ENCODE measurements around the gene FKBP5.
A peak's percentile ranks its signal among the peaks of the same experiment; 100 is the strongest.
"Not testable (repeated sequence)": the region's sequence is repeated elsewhere in the genome, so short reads cannot be mapped to it uniquely, and the experiment has no call there.

The FKBP5 gene

DNA sequence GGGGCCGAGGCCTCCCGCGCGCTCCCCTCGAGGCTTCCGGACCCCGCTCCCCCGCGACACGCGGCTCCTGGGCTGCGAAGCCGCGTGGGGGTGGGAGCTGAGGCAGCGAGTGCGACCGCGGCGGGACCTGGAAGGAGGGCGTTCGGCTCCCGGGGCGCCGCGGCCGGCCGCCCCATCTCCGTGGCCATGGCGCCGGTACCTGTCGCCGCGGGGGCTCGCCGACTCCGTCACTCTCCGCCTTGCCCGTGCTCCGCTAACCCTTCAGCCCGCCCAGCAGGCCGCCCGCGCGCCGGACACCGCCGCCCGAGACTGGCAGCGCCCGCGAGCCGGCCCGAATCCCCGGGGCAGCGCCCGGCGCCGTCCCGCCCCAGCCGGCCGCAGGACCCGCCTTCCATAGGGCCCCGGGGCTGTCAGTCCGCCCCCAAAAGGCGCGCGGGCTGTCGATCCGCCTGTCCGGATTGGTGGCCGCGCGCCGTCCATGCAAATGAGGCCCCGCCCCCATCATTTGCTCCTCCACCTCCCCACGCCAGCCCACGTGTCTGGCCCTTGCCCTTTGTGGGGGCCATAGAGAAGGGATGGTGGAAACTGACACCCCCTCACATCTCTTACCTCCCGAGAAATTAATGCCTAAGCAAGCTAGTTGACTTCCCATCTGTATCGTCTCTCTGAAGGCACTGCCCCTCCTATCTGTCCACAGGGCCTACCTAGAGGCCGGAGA lies at the start of gene FKBP5:
TSS of gene FKBP5 (minus strand) at position 311 of the 718 bp plus-strand sequence. CDS start 46,091 bp downstream, outside the sequence.
- peak; percentile 83 for DNase-seq

DNA sequence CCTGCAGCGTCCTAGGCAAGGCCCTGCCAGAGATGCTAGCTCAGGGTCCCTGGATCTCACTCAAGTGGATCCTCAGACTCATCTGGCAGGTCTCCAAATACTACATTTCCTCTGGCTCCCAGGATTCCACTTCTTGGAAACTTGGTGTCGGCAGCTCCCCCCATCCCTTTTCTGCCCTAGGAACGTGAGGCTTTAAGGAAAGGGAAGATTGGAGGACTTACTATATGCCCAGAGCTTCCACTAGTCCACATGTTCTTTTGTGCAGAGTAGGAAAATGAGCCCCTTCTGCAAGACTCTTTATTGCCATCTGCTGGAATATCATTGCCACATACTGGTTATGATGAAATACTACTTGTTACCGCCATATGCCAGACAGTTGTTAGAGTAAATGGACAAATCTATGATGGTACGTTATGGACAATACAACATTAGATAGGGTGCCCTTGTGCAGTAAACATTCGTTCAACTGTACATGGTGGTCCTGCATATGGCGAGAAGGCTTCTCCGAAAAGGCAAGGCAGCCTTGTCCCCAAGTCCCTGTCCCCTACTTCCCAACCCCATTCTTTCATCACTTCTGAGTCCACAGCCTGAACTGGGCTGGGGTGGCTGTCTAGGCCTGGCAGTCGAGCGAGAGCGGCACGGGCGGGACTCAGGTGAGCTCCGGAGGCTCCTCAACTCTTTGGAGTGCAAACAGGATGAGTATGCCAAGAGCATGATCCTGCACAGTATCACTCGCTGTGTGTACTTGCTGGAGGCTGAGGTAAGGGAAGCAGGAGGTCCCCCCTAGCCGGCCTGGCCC lies 48.9 kb upstream of the FKBP5 start:
- DNase-seq = peak; percentile 10

GRCh38 chr6:35736982-35737412 lies 48.3 kb upstream of the FKBP5 start, which contains the start of gene ARMC12:
ARMC12 (plus strand) TSS chr6:35737032; CDS start chr6:35737109, 77 bp downstream.
- DNase-seq = no peak

- DNase-seq = peak; percentile 50
These were observed 47.7 kb upstream of the FKBP5 start for GRCh38 chr6:35736253-35736894.

DNA sequence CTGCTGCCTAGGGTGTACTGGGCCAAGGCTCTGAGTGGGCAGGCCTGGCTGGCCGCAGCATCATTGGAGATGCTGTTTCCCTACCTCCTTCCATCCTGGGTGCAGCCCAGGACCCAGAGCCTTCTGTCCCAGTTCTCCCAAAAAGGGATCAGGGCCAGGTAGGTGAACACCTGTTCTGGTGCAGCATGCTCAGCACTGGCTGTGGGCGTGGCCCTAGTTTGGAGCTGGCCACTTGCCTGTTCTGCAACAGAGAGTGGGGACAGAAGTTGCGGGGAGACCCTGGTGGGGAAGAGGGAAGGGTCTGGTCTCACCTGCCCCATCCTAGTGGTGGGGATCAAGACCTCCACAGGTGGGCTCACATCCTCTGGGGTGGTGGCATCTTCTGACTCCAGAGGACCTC lies 46.7 kb upstream of the FKBP5 start:
- DNase-seq = no peak

DNA sequence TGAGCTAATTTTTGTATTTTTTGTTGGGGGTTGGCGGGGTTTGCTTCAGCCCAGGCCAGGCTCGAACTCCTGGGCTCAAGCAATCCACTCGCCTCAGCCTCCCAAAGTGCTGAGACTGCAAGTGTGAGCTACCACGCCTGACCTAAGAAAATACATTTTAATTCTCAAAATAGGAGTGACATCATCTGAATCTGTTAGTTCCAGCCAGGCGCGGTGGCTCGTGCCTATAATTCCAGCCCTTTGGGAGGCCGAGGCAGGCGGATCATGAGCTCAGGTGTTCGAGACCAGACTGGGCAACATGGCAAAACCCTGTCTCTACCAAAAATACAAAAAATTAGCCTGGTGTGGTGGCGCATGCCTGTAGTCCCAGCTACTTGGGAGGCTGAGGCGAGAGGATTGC lies 45.6 kb upstream of the FKBP5 start:
- DNase-seq = not testable (repeated sequence)

- no peak for DNase-seq
These were observed 44.9 kb upstream of the FKBP5 start for GRCh38 chr6:35733633-35734032.

- peak; percentile 63 for DNase-seq
These were observed 43.2 kb upstream of the FKBP5 start for GRCh38 chr6:35731736-35732532.

DNA sequence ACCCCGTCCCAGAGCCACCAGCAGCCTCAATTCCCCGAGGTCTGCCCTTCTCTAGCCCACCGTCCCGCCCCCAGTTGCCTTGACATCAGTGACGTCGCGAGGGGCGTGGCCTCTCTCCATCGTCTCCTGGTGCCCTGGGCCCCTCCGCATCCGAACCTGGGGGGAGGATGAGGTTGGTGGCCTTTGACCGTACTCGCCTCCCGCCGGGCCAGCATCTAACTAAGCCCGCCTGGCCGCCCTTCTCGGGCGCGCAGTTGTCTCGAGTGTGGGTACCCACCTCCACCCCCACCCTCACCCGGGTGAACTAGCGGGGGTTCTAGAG lies 42.7 kb upstream of the FKBP5 start:
- DNase-seq = peak; percentile 67

DNA sequence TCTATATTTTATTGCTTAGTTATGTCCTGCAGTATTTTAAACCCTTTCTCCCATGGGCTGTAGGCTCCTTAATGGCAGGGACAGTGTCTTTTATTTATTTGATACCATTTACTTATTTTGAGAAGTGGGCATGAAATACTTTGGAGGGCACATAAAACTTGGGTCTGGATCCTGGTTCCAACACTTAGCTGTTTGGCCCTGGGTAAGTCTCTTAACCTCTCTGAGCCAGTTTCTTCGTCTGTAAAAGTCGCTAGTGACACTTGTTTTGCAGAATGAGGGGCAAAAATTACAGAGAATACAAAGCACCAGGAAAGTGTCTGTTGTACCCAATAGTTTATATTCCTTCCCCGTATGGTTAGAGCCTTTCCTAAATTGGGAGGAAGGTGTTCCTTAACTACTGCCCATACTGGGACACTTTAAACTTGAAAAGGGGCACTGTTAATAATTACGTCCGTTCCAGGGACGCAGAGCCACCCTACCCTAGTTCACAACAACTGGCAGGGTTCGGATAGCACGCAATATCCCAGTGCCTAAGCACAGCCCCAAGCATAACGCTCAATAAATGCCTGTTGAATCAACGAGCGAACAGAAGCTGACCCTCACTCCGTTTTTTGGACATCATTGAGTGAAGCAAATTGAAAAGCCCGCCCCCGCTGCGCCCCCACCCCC lies 42.2 kb upstream of the FKBP5 start:
- DNase-seq = no peak

GRCh38 chr6:35729722-35730121 lies 41.0 kb upstream of the FKBP5 start:
- no peak for DNase-seq

DNA sequence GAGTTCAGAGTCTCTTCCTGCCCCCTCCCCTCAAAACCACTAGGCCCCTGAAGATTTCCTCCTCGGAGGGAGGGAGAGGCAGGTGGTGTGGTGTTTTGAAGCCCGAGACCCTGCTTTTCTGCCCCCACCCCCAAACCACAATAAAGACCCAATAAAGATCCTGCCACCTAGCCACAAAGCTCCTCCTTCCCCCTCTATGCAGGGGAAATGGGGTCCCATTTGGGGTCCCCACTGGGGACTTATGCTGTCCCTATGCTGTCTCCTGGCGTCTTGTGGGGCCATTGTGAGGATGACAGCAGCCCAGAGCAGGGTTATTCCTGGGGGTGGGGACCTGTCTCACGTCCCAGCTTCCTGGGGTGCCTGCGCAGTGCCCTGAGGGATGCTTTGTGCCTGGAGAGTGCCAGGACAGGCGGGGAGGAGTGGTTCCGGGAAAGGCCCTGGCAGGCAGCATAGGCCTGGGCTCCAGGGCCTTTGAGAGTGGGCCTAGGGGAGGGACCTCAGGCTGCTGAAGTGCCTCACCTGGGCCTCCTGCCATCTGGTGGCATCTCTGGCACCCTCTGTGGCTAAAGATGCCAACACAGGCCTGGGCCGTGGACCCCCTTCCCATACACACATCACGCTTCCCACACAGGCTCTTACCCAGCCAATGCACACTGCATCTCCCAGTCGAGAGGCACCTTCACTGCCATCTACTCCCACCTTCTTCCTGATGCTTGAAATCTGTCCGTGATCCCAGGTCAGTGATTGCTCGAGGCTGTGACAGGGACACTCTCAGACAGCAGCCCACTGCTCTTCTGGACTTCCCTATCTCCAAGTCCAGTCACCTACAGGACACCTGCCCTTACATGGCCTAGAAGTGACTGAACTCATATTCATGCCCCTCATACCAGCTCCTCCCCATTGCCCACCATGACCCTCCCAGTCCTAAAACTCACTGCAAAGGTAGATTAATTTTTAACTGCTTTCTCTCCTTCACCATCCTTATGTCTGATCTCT lies 40.3 kb upstream of the FKBP5 start:
- DNase-seq = no peak

DNA sequence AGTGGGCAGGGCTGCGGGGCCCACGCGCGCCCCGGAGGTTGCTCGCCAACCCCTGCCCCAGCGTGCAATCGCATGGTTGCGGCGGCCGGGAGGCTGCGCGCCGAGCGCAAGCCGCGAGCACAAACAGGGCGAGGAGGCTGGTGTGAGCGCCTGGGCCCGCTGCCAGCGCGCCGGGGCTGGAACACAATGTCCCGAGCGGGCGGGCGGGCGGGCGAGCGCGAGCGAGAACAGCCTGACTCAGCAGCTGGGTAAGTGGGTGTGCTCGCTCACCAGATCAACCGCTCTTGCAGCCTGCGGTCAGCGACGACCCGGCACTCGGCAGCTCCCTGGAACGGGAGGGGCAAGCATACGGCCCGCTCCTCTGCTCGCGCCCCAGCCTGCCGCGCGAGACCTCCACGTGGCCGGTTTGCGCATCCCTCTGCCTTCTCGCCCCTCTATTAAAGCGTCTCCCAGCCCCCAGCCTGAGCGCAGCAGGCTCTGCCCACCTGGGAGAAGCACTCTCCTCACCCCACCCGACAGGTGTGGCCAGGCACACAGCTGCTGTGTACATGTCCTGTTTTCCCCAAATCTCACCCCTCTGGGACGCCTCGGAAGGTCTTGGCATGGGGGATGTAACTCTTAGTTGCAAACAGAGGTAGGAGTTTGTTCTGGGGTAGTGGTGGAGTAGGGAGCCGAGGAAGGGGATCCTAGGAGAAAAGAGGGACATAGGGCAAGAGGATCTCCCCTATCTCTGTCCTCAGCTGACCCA lies 39.4 kb upstream of the FKBP5 start:
- peak; percentile 81 for DNase-seq

GRCh38 chr6:35727231-35727934 lies 38.7 kb upstream of the FKBP5 start:
- DNase-seq = peak; percentile 60

DNA sequence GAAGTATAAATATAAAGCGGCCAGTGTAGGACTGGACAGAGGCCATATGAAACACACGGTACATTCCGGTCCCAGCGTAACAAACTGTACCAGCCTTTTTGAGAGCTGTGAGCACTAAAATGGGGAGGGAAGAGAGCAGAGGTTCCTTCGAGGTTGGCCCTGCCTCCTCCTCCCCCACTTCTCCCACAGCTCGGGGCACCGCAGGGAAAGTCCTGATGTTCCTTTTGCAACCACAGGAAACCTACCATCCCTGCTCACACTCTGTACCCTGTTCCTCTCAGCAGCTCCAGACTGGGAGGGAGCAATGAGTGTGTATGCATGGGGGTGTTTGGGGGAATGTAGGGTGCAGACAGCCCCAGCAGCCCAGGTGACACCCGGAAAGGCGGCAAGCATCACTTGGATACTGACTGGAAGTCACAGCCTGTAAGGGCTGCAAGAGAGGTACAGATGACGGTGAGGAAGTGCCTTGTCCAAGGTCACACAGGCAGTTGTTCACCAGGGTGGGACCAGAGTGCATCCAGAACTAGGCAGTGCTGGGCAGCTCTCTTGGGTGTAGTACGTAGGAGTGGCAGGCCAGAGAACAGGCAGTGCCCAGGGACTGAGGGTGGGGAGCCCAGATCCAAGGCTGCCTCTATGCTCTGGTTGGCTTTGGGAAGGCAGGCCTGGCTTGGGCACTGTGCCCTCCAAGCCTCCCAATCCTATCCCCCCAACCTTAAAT lies 37.2 kb upstream of the FKBP5 start:
- no peak for DNase-seq

GRCh38 chr6:35725081-35725708 lies 36.5 kb upstream of the FKBP5 start:
- DNase-seq = no peak

- DNase-seq = no peak
These were observed 35.8 kb upstream of the FKBP5 start for GRCh38 chr6:35724471-35724870.

GRCh38 chr6:35724059-35724458 lies 35.3 kb upstream of the FKBP5 start:
- no peak for DNase-seq

Data from T1000 (cell line).